Gastrocnemius medialis (tissue), 4 donors: ENCODE data around the gene COBLL1.

ENCODE experiments used
- POLR2A ChIP-seq, 2 donors: fragments of 450-650 bp; IDR thresholded peaks; one replicate each; pipeline ENCODE4 v1.6.1; 2017; ENCODE audit warnings: antibody characterized with exemption in 2 of 2, mild to moderate bottlenecking in 2 of 2, moderate library complexity in 2 of 2
- TF ChIP-seq, protein P1 (sequence below), 5 experiments: fragments of 450-650 bp in 3 of 5; fragments of 200-600 bp in 2 of 5; sonication (generic) in 2 of 5; IDR thresholded peaks in 4 of 5; conservative IDR thresholded peaks in 1 of 5; 1 replicate in 4 of 5; 2 replicates in 1 of 5; pipeline ENCODE4 v1.5.1; 2016 to 2019; ENCODE audit warnings: antibody characterized with exemption in 5 of 5, mild to moderate bottlenecking in 3 of 5, moderate library complexity in 3 of 5

DNA sequence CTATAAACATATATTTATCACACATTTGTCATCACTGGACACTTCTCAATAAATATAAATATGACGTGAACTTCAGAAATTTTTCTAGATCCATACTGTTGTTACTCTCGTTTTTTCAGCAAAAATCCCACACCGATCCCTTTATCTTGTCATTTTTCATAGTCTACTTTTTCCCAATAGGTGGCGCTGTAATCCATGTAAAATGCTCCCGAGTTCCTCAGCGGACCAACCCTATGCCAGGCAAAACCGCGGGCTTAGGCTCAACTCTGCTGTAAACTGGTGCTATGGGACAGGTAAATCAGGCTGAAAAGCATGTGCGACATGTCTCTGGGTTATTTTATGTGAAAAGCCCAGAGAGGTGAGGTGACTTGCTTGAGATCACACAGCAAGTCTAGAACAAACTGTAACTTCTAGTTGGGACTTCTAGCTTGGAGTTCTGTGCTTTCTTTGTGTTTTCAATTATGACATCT lies 104.0 kb downstream of the COBLL1 start:
- TF ChIP-seq POLR2A (IDR thresholded peaks at IDR 0.05), result no peak
- TF ChIP-seq, protein P1, sequence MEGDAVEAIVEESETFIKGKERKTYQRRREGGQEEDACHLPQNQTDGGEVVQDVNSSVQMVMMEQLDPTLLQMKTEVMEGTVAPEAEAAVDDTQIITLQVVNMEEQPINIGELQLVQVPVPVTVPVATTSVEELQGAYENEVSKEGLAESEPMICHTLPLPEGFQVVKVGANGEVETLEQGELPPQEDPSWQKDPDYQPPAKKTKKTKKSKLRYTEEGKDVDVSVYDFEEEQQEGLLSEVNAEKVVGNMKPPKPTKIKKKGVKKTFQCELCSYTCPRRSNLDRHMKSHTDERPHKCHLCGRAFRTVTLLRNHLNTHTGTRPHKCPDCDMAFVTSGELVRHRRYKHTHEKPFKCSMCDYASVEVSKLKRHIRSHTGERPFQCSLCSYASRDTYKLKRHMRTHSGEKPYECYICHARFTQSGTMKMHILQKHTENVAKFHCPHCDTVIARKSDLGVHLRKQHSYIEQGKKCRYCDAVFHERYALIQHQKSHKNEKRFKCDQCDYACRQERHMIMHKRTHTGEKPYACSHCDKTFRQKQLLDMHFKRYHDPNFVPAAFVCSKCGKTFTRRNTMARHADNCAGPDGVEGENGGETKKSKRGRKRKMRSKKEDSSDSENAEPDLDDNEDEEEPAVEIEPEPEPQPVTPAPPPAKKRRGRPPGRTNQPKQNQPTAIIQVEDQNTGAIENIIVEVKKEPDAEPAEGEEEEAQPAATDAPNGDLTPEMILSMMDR (IDR thresholded peaks at IDR 0.05 in 4 of 5, conservative IDR thresholded peaks at IDR 0.05 in 1 of 5), result peak; percentile 43 to 72 (median 59)
